Osteoblast (primary cell): ENCODE data around the gene IL24. TPM values are rescaled to one million over a fixed set of nuclear protein-coding genes. Genes with fewer than 3 reads are reported as not detected.

ENCODE experiments used
- DNase-seq: peaks from one replicate; pipeline ENCODE4 v3.0.0; 2011; ENCODE audit warnings: low spot score, mixed read lengths; ENCODE audit not compliant: insufficient read length; ENCODE audit errors: missing footprints
- H2AFZ ChIP-seq: 2 replicates; pipeline ENCODE4 v1.6.0; 2011; ENCODE audit warnings: mild to moderate bottlenecking, low read length
- H3K27ac ChIP-seq: 2 replicates; pipeline ENCODE4 v1.5.1; 2011; ENCODE audit warnings: mild to moderate bottlenecking, low read depth, low read length, moderate library complexity
- H3K27me3 ChIP-seq: 2 replicates; pipeline ENCODE4 v1.6.0; 2012; ENCODE audit warnings: mild to moderate bottlenecking, control low read depth, inconsistent platforms, low read length, moderate library complexity; ENCODE audit not compliant: insufficient read depth
- H3K36me3 ChIP-seq: 2 replicates; pipeline ENCODE4 v1.5.1; 2011; ENCODE audit warnings: mild to moderate bottlenecking, low read length, control low read depth, moderate library complexity; ENCODE audit not compliant: insufficient read depth
- H3K4me1 ChIP-seq: 2 replicates; pipeline ENCODE4 v1.5.1; 2011; ENCODE audit warnings: mild to moderate bottlenecking, low read length, control low read depth, moderate library complexity; ENCODE audit not compliant: insufficient read depth
- H3K4me2 ChIP-seq: 2 replicates; pipeline ENCODE4 v1.6.0; 2011; ENCODE audit warnings: mild to moderate bottlenecking, low read length; ENCODE audit not compliant: insufficient read depth
- H3K4me3 ChIP-seq: fragments of 200-600 bp; sonication (generic); 3 replicates; pipeline ENCODE4 v1.5.1; 2012; ENCODE audit warnings: mild to moderate bottlenecking, low read length, inconsistent platforms; ENCODE audit not compliant: insufficient read depth
- H3K79me2 ChIP-seq: 2 replicates; pipeline ENCODE4 v1.6.0; 2012; ENCODE audit warnings: mild to moderate bottlenecking, low read length, control low read depth, inconsistent platforms; ENCODE audit not compliant: insufficient read depth
- H3K9me3 ChIP-seq: 2 replicates; pipeline ENCODE4 v1.5.1; 2011; ENCODE audit warnings: low read depth, low read length, control low read depth
- H4K20me1 ChIP-seq: 2 replicates; pipeline ENCODE4 v1.6.0; 2012; ENCODE audit warnings: mild to moderate bottlenecking, low read length, control low read depth; ENCODE audit not compliant: insufficient read depth
- CTCF ChIP-seq: IDR thresholded peaks from 2 replicates; pipeline ENCODE4 v1.5.1; 2011; ENCODE audit warnings: mild to moderate bottlenecking, low read depth, low read length, moderate library complexity; ENCODE audit errors: extremely low read depth
- total RNA-seq: library from RNA; depleted of rRNA; stranded (reverse); fragments of >200 nt; gene quantifications from 2 replicates; pipeline ENCODE4 v1.2.3, GENCODE V29; 2012

The IL24 gene
- total RNA-seq, 1 donor = not detected

GRCh38 chr1:206854401-206855129 is 42.7 kb upstream of the IL24 start:
- Histone ChIP-seq H3K4me1 (peaks cover 3% of the 10 kb centered on the region), H3K36me3 (no peaks in the 10 kb centered on the region), H3K27ac (no peak overlapping the region), H4K20me1 (no peaks in the 10 kb centered on the region), H3K4me2 (no peak overlapping the region), H3K27me3 (peaks cover 13% of the 10 kb centered on the region), H3K79me2 (no peaks in the 10 kb centered on the region), H3K9me3 (no peaks in the 10 kb centered on the region), H2AFZ (no peak overlapping the region), H3K4me3 (no peak overlapping the region)
- DNase-seq = no peak
- TF ChIP-seq CTCF = no peak

- TF ChIP-seq CTCF = no peak
- Histone ChIP-seq H4K20me1 (no peaks in the 10 kb centered on the region), H3K27me3 (peaks cover 22% of the 10 kb centered on the region), H3K4me3 (no peak overlapping the region), H3K4me1 (peaks cover 3% of the 10 kb centered on the region), H3K79me2 (no peaks in the 10 kb centered on the region), H3K36me3 (no peaks in the 10 kb centered on the region), H3K27ac (no peak overlapping the region), H3K4me2 (no peak overlapping the region), H3K9me3 (no peaks in the 10 kb centered on the region), H2AFZ (no peak overlapping the region)
- no peak for DNase-seq
Measured at GRCh38 chr1:206855859-206856258, 41.4 kb upstream of the IL24 start.

- no peak overlapping the region for H3K27ac ChIP-seq
- no peaks in the 10 kb centered on the region for H4K20me1 ChIP-seq
- no peak overlapping the region for H3K4me2 ChIP-seq
- no peaks in the 10 kb centered on the region for H3K4me1 ChIP-seq
- H2AFZ ChIP-seq = no peak overlapping the region
- TF ChIP-seq CTCF = peak; percentile 46
- no peak for DNase-seq
- H3K4me3 ChIP-seq = no peak overlapping the region
- H3K79me2 ChIP-seq = no peaks in the 10 kb centered on the region
- H3K36me3 ChIP-seq = no peaks in the 10 kb centered on the region
- H3K9me3 ChIP-seq = no peaks in the 10 kb centered on the region
- H3K27me3 ChIP-seq = peaks cover 28% of the 10 kb centered on the region
Measured at GRCh38 chr1:206856674-206857464, 40.4 kb upstream of the IL24 start.

GRCh38 chr1:206859082-206859521 is 38.1 kb upstream of the IL24 start:
- peak overlapping the region; percentile 31 for H2AFZ ChIP-seq
- no peaks in the 10 kb centered on the region for H3K36me3 ChIP-seq
- DNase-seq = no peak
- no peaks in the 10 kb centered on the region for H3K4me1 ChIP-seq
- H3K79me2 ChIP-seq = no peaks in the 10 kb centered on the region
- no peak overlapping the region for H3K27ac ChIP-seq
- H3K4me3 ChIP-seq = no peak overlapping the region
- no peak for TF ChIP-seq CTCF
- H3K27me3 ChIP-seq = peaks cover 36% of the 10 kb centered on the region
- no peaks in the 10 kb centered on the region for H3K9me3 ChIP-seq
- H3K4me2 ChIP-seq = no peak overlapping the region
- H4K20me1 ChIP-seq = no peaks in the 10 kb centered on the region
